Measurements from ENCODE around the gene MAP3K5. TPM values are rescaled to one million over a fixed set of nuclear protein-coding genes. Genes with fewer than 3 reads are reported as not detected.

Gene MAP3K5
- total and polyA plus RNA-seq, 9 of the 15 experiments (the other 6 are each of a cell fraction or from before 2014, with no cell fraction given) = 2.2 to 13.0 (median 9.9) TPM

DNA sequence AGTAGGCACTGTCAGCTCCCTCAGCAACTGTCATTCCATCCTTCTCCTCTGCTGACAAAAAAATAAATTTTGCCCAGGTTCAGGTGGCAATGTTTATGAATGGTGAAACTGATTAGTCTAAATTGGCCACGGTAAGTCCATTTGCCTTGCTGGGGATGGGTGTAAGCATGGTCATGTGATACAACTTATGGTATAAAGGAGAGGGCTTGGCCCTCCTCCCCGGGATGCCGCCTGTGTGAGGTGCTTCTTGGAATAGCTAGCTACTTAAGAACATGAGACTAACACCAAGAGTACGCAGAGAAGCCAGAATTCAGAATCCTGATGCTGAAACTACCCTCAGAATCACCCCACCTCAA, 147.7 kb downstream of the MAP3K5 start:
- H3K9ac ChIP-seq (ENCODE audit: insufficient read depth in 1 of 2, low read depth in 2 of 2, low read length in 2 of 2) = no peak overlapping the region
- in situ Hi-C loops (cut with MboI) (loop anchor here (5.0 kb wide), 1 partner anchor 148 kb away; the partner anchor contains the start of gene MAP3K5), intact Hi-C loops (cut with micrococcal nuclease) (loop anchor here (1.0 to 5.0 kb wide), 3 partner anchors 93 to 282 kb away; partner anchors contain the start of gene MAP3K5)
- no peak overlapping the region for H3K27ac ChIP-seq (ENCODE audit: extremely low read depth, low read depth, low read length)
- no peaks in the 10 kb centered on the region for H3K9me1 ChIP-seq (ENCODE audit: control insufficient read depth, insufficient read depth, low read length)
- H3K4me2 ChIP-seq (ENCODE audit: insufficient read depth, low read length) = no peak overlapping the region
- H3K4me1 ChIP-seq (replicated peaks in 1 of 2; ENCODE audit: control insufficient read depth in 2 of 2, insufficient read depth in 2 of 2, low read length in 2 of 2) = peaks cover 0 to 8% of the 10 kb centered on the region in 2 experiments; a peak in 2 of 5 replicates
- TF ChIP-seq MTF1 (CRISPR knock-in tag; IDR thresholded peaks at IDR 0.05; ENCODE audit: borderline replicate concordance) (0 out of 2 replicates have a peak, but pooled peaks have one; percentile 55), ETV6 (IDR thresholded peaks at IDR 0.05; ENCODE audit: borderline replicate concordance in 1 of 2, low read depth in 2 of 2, low read length in 1 of 2) (no peak), ETV6 (CRISPR knock-in tag; IDR thresholded peaks at IDR 0.05; ENCODE audit: borderline replicate concordance) (no peak), ZFX (CRISPR knock-in tag; IDR thresholded peaks at IDR 0.05) (0 out of 2 replicates have a peak, but pooled peaks have one; percentile 7), CXXC5 (CRISPR knock-in tag; IDR thresholded peaks at IDR 0.05) (0 out of 2 replicates have a peak, but pooled peaks have one; percentile 6), FOXK1 (CRISPR knock-in tag; IDR thresholded peaks at IDR 0.05; ENCODE audit: borderline replicate concordance) (0 out of 2 replicates have a peak, but pooled peaks have one; percentile 25)
- TF ChIP-seq, protein P1, sequence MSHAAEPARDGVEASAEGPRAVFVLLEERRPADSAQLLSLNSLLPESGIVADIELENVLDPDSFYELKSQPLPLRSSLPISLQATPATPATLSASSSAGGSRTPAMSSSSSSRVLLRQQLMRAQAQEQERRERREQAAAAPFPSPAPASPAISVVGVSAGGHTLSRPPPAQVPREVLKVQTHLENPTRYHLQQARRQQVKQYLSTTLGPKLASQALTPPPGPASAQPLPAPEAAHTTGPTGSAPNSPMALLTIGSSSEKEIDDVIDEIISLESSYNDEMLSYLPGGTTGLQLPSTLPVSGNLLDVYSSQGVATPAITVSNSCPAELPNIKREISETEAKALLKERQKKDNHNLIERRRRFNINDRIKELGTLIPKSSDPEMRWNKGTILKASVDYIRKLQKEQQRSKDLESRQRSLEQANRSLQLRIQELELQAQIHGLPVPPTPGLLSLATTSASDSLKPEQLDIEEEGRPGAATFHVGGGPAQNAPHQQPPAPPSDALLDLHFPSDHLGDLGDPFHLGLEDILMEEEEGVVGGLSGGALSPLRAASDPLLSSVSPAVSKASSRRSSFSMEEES (CRISPR knock-in tag; IDR thresholded peaks at IDR 0.05) = peak; percentile 81
- no peak for DNase-seq (ENCODE audit: extremely low read depth in 1 of 4, low spot score in 3 of 4)
- no peaks in the 10 kb centered on the region for H3K79me2 ChIP-seq (ENCODE audit: control insufficient read depth, insufficient read depth, low read length)
- POLR2A ChIA-PET = interaction anchor here (0.5 to 1.9 kb wide), 11 partner anchors 9 to 1431 kb away, joined by 3 to 13 read pairs (median 4); partner anchors contain the start of gene MAP3K5
- H3K27me3 ChIP-seq (ENCODE audit: control insufficient read depth in 2 of 2, insufficient read depth in 2 of 2, low read length in 2 of 2) = no peaks in the 10 kb centered on the region
- peaks cover 12% of the 10 kb centered on the region; the same call in 2 of the 3 replicates for H3K36me3 ChIP-seq (ENCODE audit: control insufficient read depth, insufficient read depth, low read length)
- H3K9me3 ChIP-seq (replicated peaks; ENCODE audit: control insufficient read depth, insufficient read depth, low read depth, low read length) = no peaks in the 10 kb centered on the region
- CTCF ChIA-PET (ENCODE audit: low intra/inter-chr PET ratio) = interaction anchor here (0.6 to 4.0 kb wide), 7 partner anchors 36 to 324 kb away, joined by 3 to 89 read pairs (median 4); partner anchors contain the start of genes MAP3K5 and PEX7
- BruUV-seq (replicated peaks) = no TSS peak
- 0 out of 2 replicates have a peak overlapping the region, but pooled peaks have one; percentile 51 for H2AFZ ChIP-seq (ENCODE audit: low read depth, low read length)
- no peak overlapping the region for H3K4me3 ChIP-seq
- FAIRE-seq = no peak
- no peaks in the 10 kb centered on the region for H4K20me1 ChIP-seq (replicated peaks; ENCODE audit: control insufficient read depth, insufficient read depth, low read length)
- 44% methylated on average over 4 of the region's 4 CpGs for WGBS (ENCODE audit: insufficient coverage, low coverage, missing lambda C conversion rate)
- peak; percentile 38 for ATAC-seq
